BE2C (cell line): ENCODE data around the gene SCN2A.

Source experiments
- DNase-seq: peaks from one replicate; pipeline ENCODE4 v3.0.0-alpha.2; 2020
- H3K27me3 ChIP-seq: fragments of 250-450 bp; sonication (Bioruptor Pico); 2 replicates; pipeline ENCODE4 v1.5.1; 2020; ENCODE audit warnings: mild to moderate bottlenecking
- H3K36me3 ChIP-seq: fragments of 250-450 bp; sonication (Bioruptor Pico); 2 replicates; pipeline ENCODE4 v1.5.1; 2020; ENCODE audit warnings: mild to moderate bottlenecking
- H3K4me1 ChIP-seq: fragments of 250-450 bp; sonication (Bioruptor Pico); 2 replicates; pipeline ENCODE4 v1.5.1; 2020
- H3K4me3 ChIP-seq: 2 replicates; pipeline ENCODE4 v1.5.1; 2011; ENCODE audit warnings: low read depth, low read length
- H3K9me3 ChIP-seq: fragments of 250-450 bp; sonication (Bioruptor Pico); 2 replicates; pipeline ENCODE4 v1.5.1; 2020
- TF ChIP-seq, protein P1 (sequence below): IDR thresholded peaks from 2 replicates; pipeline ENCODE4 v1.5.1; 2012; ENCODE audit warnings: mild to moderate bottlenecking, low read depth, low read length

Gene SCN2A

DNA sequence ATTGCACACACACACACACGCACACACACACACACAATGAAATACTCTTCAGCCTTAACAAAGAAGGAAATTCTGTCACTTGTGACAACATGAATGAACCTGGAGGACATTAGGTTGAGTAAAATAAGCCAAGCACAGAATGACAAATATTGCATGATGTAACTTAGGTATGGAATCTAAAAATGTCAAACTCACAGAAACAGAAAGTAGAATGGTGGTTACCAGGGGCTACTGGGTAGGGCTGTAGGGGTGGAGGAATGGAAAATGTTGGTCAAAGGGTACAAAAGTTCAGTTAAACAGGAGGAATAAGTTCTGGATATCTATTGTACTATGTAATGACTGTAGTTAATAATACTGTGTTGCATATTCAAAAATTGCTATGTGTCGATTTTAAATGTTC lies 29.5 kb downstream of the SCN2A start:
- TF ChIP-seq, protein P1, sequence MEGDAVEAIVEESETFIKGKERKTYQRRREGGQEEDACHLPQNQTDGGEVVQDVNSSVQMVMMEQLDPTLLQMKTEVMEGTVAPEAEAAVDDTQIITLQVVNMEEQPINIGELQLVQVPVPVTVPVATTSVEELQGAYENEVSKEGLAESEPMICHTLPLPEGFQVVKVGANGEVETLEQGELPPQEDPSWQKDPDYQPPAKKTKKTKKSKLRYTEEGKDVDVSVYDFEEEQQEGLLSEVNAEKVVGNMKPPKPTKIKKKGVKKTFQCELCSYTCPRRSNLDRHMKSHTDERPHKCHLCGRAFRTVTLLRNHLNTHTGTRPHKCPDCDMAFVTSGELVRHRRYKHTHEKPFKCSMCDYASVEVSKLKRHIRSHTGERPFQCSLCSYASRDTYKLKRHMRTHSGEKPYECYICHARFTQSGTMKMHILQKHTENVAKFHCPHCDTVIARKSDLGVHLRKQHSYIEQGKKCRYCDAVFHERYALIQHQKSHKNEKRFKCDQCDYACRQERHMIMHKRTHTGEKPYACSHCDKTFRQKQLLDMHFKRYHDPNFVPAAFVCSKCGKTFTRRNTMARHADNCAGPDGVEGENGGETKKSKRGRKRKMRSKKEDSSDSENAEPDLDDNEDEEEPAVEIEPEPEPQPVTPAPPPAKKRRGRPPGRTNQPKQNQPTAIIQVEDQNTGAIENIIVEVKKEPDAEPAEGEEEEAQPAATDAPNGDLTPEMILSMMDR = no peak
- Histone ChIP-seq H3K36me3 (no peaks in the 10 kb centered on the region), H3K4me3 (no peak overlapping the region), H3K4me1 (no peaks in the 10 kb centered on the region), H3K9me3 (no peaks in the 10 kb centered on the region), H3K27me3 (no peaks in the 10 kb centered on the region)
- DNase-seq = no peak

DNA sequence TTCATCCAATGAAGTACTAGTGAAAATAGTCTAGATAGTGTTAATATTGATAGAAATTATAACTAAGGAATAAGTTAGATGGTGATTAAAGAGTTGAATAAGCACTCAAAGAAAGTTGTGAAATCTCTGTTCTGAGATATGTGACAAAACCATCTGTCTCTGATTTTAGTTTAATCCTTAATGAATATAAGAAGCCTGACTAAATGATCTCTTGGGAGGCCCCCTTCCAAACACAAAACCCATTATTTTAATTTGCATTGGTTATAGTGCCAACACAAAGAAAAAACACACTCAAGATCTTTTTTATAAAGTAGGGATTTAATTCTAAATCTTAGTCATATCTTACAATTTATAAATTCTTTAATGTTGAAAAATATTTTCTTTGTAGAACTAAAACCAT lies 34.0 kb downstream of the SCN2A start:
- Histone ChIP-seq H3K4me3 (no peak overlapping the region), H3K4me1 (no peaks in the 10 kb centered on the region), H3K9me3 (no peaks in the 10 kb centered on the region), H3K36me3 (no peaks in the 10 kb centered on the region), H3K27me3 (no peaks in the 10 kb centered on the region)
- TF ChIP-seq, protein P1 = no peak
- no peak for DNase-seq

DNA sequence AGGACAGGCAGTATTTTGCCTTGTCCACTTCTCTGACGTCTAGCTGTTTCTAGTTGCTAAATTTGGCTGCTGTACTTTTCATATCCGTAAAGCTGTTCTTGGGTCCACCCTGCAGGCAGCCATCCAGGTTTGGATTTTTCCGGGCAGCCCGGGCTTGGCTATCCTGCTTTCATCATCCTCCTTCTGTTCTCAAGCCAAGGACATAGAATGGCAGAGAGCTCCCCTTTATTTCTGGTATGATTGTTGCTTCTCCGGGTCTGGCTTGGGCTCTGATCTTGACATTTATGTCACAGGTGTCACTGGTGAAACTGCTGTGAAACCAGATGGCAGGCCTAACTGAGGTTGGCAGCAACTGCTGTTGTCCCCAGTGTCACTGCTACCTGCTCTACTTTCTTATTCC lies 35.5 kb downstream of the SCN2A start:
- Histone ChIP-seq H3K4me3 (no peak overlapping the region), H3K4me1 (no peaks in the 10 kb centered on the region), H3K9me3 (no peaks in the 10 kb centered on the region), H3K27me3 (no peaks in the 10 kb centered on the region), H3K36me3 (no peaks in the 10 kb centered on the region)
- DNase-seq = no peak
- TF ChIP-seq, protein P1 = no peak

- Histone ChIP-seq H3K4me1 (no peaks in the 10 kb centered on the region), H3K4me3 (no peak overlapping the region), H3K9me3 (no peaks in the 10 kb centered on the region), H3K36me3 (no peaks in the 10 kb centered on the region), H3K27me3 (no peaks in the 10 kb centered on the region)
- TF ChIP-seq, protein P1 = no peak
- no peak for DNase-seq
These were observed 36.7 kb downstream of the SCN2A start for GRCh38 chr2:165275932-165276331.

DNA sequence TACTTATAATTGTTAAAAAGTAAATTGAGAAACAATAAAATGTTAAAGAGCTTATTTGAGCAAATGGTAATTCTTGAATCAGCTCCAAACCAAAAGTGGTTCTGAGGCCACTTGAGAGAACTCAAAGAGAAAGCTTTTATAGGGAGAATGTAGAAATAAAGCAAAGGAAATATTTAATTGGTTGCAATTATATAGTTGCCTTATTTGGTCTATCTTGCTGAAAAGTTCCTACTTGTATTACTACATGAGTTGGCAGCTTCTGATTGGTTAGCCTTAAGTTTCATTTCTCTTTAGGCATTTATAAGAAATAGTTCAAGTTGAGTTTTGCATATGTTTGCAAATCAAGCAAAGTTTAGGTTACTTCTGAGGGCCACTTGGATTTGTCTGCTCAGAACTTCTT lies 38.1 kb downstream of the SCN2A start:
- no peak for DNase-seq
- Histone ChIP-seq H3K9me3 (no peaks in the 10 kb centered on the region), H3K4me3 (no peak overlapping the region), H3K36me3 (no peaks in the 10 kb centered on the region), H3K4me1 (no peaks in the 10 kb centered on the region), H3K27me3 (no peaks in the 10 kb centered on the region)
- TF ChIP-seq, protein P1 = no peak

DNA sequence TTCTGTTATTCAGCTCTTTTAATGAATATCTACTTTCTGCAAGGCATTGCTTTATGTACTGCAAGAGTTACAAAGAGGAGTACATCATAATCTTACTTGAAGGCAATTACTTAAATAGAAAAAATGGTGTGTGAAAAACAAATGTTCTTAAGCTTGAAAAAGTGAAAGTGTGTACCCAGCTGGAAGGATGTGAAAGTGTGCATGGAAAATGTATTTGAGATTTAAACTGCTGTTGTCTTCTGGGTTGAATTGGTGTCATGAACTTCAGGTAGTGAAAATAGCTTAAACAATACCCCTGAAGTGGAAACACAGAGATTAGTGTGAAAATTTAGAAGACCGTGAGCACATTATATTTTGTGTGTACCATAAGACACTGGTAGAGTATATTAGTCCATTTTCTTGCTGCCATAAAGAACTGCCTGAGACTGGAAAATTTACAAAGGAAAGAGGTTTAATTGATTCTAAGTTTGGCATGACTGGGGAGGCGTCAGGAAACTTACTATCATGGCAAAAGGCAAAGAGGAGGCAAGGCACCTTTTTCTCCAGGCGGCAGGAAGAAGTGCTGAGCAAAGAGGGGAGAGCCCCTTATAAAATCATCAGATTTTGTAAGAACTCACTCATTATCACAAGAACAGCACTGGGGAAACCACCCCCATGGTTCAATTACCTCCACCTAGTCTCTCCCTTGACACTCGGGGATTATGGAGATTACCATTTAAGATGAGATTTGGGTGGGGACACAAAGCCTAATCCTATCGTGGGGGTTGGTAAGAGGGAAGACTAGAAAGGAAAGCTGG lies 38.8 kb downstream of the SCN2A start:
- DNase-seq = no peak
- TF ChIP-seq, protein P1 = no peak
- no peaks in the 10 kb centered on the region for H3K9me3 ChIP-seq
- no peaks in the 10 kb centered on the region for H3K36me3 ChIP-seq
- H3K4me3 ChIP-seq = no peak overlapping the region
- no peaks in the 10 kb centered on the region for H3K27me3 ChIP-seq
- H3K4me1 ChIP-seq = no peaks in the 10 kb centered on the region
